ENCODE data around the gene DHX15.

- TF ChIP-seq CTCF (IDR thresholded peaks at IDR 0.05; ENCODE audit: low read length) (no peak), EZH2 (IDR thresholded peaks at IDR 0.05; ENCODE audit: borderline replicate concordance, low read length) (no peak)
Measured at GRCh38 chr4:24514808-24515207, 69.5 kb downstream of the DHX15 start.

Measured in OCI-LY1 (cell line).